ENCODE data around the gene VIPR2. TPM values are rescaled to one million over a fixed set of nuclear protein-coding genes. Genes with fewer than 3 reads are reported as not detected.

VIPR2 gene
- total RNA-seq, 1 donor: not detected

- H3K4me3 ChIP-seq (ENCODE audit: low read depth, low read length): no peak overlapping the region
- TF ChIP-seq CTCF (IDR thresholded peaks at IDR 0.05; ENCODE audit: insufficient read depth, low read depth, low read length): no peak
- DNase-seq (ENCODE audit: low read depth): no peak
Observed at GRCh38 chr7:159158125-159158887, 13.6 kb upstream of the VIPR2 start.

- no peak overlapping the region for H3K4me3 ChIP-seq (ENCODE audit: low read depth, low read length)
- no peak for DNase-seq (ENCODE audit: low read depth)
- TF ChIP-seq CTCF (IDR thresholded peaks at IDR 0.05; ENCODE audit: insufficient read depth, low read depth, low read length): no peak
Observed at GRCh38 chr7:159157714-159158113, 13.0 kb upstream of the VIPR2 start.

GRCh38 chr7:159156436-159157245 is 12.0 kb upstream of the VIPR2 start:
- TF ChIP-seq CTCF (IDR thresholded peaks at IDR 0.05; ENCODE audit: insufficient read depth, low read depth, low read length): no peak
- no peak overlapping the region for H3K4me3 ChIP-seq (ENCODE audit: low read depth, low read length)
- no peak for DNase-seq (ENCODE audit: low read depth)

GRCh38 chr7:159155410-159155809 is 10.7 kb upstream of the VIPR2 start:
- H3K4me3 ChIP-seq (ENCODE audit: low read depth, low read length): no peak overlapping the region
- no peak for DNase-seq (ENCODE audit: low read depth)
- no peak for TF ChIP-seq CTCF (IDR thresholded peaks at IDR 0.05; ENCODE audit: insufficient read depth, low read depth, low read length)

- no peak for DNase-seq (ENCODE audit: low read depth)
- TF ChIP-seq CTCF (IDR thresholded peaks at IDR 0.05; ENCODE audit: insufficient read depth, low read depth, low read length): no peak
Observed at GRCh38 chr7:159154243-159154642, 9.6 kb upstream of the VIPR2 start.

GRCh38 chr7:159153511-159153910 is 8.8 kb upstream of the VIPR2 start:
- no peak for TF ChIP-seq CTCF (IDR thresholded peaks at IDR 0.05; ENCODE audit: insufficient read depth, low read depth, low read length)
- no peak overlapping the region for H3K4me3 ChIP-seq (ENCODE audit: low read depth, low read length)
- no peak for DNase-seq (ENCODE audit: low read depth)

More at GRCh38 chr7:159154243-159154642, 9.6 kb upstream of the VIPR2 start:
- H3K4me3 ChIP-seq (ENCODE audit: low read depth, low read length): no peak overlapping the region

All from fibroblast of villous mesenchyme (primary cell).